Activated CD8-positive, alpha-beta memory T cell treated with anti-CD3 and anti-CD28 coated beads, Interleukin-2, amount 50 U/mL, for 24 hours (primary cell): ENCODE data around the gene TEX264.
"Not testable (repeated sequence)": the region's sequence is repeated elsewhere in the genome, so short reads cannot be mapped to it uniquely, and the experiment has no call there.

Experiments
- DNase-seq: peaks from one replicate; pipeline ENCODE4 v3.0.0-alpha.2; 2020; ENCODE audit errors: extremely low read depth

TEX264 gene

DNA sequence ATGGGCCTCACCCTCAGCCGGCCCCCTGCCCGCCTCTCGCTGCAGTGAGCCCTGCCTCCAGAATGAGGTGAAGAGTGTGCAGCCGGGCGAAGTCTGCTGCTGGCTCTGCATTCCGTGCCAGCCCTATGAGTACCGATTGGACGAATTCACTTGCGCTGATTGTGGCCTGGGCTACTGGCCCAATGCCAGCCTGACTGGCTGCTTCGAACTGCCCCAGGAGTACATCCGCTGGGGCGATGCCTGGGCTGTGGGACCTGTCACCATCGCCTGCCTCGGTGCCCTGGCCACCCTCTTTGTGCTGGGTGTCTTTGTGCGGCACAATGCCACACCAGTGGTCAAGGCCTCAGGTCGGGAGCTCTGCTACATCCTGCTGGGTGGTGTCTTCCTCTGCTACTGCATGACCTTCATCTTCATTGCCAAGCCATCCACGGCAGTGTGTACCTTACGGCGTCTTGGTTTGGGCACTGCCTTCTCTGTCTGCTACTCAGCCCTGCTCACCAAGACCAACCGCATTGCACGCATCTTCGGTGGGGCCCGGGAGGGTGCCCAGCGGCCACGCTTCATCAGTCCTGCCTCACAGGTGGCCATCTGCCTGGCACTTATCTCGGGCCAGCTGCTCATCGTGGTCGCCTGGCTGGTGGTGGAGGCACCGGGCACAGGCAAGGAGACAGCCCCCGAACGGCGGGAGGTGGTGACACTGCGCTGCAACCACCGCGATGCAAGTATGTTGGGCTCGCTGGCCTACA, 44.4 kb downstream of the TEX264 start:
- DNase-seq = no peak

DNA sequence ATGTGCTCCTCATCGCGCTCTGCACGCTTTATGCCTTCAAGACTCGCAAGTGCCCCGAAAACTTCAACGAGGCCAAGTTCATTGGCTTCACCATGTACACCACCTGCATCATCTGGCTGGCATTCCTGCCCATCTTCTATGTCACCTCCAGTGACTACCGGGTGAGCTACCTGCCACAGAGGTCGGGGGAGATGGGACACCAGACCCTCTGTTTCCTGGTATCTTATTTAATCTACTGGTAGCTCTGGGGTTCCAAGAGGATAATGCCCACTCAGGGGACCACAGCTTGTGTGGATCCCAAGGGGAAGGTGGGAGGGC, 44.9 kb downstream of the TEX264 start:
- DNase-seq = no peak

DNA sequence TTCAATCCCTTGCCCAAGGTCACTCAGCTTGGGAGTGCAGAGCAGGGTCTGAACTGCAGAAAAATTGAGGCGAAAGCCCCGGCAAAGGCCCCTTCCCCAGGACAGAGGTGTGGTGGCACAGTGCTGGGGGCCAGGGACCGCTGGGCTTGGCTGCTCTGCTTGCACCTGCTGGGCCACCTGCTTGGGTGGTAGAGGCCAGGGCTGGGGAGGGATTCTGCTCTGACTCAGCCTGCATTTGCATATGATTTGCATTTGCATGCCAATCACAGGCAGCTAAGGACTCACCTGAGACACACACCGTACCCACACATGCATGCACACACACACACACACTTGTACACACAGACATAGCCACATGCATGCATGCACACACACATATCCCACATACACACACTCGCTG, 45.8 kb downstream of the TEX264 start:
- no peak for DNase-seq

DNA sequence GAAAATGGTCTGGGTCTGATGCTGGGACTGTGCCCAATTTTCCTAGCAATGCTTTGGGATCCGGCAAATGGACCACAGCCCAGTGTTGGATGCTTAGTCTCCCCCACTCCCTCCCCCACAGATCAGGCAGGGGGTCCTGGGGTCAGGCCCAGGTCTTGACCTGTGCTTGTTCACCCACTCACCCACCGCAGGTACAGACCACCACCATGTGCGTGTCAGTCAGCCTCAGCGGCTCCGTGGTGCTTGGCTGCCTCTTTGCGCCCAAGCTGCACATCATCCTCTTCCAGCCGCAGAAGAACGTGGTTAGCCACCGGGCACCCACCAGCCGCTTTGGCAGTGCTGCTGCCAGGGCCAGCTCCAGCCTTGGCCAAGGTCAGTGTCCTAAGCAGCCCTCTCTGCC, 46.4 kb downstream of the TEX264 start:
- no peak for DNase-seq

DNA sequence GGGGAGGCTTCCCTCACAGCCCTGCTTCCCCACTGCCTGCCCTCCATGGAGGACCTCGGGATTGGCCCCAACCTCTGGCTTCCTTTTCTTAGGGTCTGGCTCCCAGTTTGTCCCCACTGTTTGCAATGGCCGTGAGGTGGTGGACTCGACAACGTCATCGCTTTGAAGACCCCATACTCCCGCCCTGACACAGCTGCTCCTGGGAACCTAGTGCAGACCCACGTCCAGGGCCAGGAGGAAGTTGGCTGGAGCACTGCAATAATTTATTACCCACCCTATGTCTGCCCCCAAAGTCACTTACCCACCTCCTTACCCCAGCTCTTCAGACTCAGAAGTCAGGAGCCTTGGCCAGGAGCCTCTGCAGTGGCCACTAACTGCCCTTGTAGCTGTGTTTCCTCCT, 46.9 kb downstream of the TEX264 start:
- no peak for DNase-seq

DNA sequence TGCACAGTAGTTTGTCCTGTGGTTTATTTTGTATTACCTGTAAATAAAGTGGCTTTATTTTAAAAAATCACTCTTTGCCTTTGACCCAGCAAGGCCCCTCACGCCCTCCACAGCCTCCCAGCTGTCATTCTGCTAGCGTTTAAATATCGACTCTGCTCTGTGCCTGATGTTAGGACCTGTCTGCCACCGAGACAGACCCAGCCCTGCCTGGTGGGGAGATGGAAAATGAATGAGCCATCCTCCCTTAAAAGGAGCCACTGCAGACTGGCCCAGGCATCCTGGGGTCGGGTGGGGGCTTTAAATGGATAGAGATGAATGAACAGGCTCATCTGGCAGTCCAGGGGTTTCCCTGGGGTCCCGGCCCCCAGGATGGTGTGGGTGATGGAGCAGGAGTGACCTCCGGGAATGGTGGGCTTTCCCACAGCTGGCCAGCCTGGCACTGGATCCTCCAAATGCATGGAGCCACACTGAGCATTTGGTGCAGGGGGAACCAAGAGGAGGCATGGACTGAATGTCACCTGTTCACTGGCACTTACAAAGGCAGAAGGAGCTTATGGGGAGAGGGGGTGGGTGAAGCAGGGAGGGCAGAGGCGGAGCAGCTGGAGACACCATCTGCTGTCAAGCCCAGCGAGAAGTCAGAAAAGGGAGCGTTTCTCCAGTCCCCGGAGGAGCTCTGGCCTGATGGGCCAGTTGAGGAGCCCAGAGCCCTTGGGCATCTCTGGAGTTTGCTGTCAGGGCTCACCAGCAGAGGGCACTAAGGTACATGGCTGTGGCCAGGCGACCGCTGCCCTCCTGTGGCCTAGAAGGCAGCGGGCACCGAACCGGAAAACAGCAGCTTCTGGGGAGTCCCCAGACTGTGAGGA, 47.7 kb downstream of the TEX264 start:
- DNase-seq = peak; percentile 15

DNA sequence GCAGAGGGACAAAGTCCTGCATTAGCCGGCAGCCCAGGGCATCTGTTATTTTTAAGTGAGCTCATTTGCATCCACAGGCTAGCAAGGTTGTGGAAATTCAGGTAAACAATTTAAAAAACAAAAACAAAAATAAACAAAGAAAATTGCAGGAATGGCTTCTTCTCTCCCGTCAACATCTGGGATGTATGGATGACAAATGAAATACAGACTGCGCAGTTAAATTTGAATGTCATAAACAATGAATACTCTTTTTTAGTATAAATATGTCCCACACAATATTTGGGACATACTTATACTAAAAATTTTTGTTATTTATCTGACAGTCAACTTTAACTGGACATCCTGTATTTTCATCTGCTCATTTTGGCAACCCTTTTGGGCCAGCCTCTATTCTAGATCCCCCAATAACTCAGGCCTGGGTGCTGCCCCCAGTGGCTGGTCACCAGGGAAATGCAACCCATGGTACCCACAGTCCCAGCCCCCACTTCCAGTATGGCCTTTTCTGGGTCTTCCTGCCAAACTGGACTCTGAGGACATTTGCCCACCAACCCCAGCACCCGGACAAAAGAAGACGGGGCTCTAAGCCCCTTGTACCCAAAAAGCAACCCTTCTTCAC, 48.5 kb downstream of the TEX264 start:
- no peak for DNase-seq

DNA sequence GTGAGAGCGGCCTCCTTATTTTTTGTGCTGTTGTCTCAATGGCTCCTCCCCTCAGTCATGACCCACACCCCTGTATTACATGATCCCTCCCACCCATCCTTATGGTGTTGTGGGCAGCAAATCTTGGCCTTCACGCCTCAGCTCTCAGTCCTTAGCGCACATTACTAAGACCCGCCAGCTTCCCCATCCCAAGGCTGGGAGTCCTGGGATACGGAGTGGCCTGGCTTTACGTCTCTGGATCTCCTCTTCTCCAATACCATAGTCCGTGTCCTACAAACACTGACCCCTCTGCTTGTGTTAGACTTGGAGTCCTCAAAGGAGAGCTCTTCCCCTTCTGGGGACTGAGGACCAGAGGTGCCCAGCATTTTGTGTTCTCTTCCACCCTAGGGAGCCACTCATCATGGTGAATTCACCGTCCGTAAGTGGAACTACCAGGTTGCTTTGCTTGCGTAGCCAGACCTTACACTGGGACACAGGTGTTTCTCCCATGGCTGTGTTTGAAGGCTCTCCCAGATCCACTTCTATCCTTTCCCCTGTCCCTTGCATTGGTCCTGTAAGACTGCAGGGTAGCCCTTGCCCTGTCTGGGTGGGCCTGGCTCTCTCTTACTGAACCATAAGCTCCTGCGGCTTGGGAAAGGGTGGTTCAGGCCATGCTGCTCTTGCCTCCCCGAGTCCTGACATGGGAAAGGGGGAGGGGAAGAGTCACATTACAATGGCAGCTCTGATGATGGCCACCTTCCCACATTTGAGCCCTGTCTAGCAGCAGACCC, 49.4 kb downstream of the TEX264 start:
- DNase-seq = no peak

DNA sequence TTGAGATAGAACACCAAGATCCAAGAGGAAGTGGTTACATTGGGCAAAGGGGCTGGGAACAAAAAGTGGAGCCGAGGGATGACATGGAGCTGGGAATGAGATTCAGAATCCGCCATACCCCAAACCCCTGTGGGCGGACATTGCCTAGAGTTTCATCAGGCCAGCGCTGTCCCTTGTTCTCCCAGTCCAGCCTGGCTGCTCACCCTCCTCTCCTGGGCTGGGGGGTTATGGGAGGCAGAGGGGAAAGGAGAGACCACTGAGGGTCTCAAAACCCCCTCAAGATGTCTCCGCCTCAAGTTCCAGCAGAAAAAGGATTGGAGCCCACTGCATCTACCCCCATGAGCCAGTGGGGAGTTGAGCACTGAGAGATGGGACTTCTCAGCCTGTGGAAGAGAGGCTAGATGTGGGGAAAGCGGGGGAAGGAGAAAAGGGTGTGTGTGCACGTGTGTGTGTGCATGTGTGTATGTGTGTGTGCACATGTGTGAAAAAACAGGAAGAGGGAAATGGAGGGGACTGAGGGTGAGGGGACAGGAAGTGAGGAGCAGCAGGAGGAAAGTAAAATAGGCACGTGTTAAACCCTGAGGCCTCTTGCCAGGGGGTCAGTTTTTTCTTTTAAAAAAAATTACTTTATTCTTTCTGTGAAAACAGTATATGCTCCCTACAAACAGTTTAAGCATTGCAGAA, 50.2 kb downstream of the TEX264 start:
- DNase-seq = no peak

DNA sequence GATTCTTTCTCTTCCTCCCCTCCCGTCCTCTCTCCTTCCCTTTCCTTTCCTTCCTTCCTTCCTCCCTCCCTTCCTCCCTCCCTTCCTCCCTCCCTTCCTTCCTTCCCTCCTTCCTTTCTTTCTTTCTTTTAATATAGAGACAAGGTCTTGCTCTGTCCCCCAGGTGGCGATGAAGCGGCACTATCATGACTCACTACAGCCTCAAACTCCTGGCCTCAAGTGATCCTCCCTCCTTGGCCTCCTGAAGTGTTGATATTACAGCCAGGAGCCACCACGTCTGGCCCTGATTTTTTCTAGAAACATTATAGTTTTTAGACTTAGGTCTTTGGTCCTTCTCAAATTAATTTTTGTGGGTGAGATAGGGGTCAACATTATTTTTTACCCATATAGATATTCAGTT, 51.3 kb downstream of the TEX264 start:
- DNase-seq = no peak

DNA sequence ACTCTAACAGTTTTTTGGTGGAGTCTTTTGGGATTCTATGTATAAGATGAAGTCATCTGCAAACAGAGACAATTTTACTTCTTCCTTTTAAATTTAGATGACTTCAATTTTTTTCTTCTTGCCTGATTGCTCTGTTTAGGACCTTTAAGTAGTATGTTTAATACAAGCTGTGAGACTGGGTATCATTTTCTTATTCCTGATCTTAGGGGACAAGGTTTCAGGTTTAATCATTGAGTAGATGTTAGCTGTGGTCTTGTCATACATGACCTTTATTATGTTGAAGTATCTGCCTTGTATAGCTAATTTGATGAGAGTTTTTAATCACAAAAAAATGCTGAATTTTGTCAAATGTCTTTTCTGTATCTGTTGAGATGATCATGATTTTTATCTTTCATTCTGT, 56.4 kb downstream of the TEX264 start:
- DNase-seq = no peak

DNA sequence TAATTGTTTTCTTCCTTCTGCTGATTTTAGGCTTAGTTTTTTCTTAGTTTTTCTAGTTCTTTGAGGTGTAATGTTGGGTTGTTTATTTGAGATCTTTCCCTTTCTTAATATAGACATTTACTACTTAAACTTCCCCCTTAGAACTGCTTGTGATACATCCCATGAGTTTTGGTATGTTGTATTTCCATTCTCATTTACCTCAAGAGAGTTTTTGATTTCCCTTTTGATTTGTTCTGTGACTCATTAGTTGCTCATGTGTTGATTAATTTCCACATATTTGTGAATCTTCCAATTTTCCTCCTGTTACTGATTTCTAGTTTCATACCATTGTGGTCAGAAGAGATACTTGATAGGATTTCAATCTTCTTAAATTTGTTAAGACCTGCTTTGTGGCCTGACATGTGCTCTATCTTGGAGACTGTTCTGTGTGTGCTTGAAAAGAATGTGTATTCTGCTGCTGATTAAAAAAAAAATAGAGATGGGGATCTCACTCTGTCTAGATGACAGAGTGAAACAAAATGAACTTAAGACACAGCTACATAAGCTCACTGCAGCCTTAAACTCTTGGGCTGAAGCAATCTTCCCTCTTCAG, 58.1 kb downstream of the TEX264 start:
- DNase-seq = no peak

DNA sequence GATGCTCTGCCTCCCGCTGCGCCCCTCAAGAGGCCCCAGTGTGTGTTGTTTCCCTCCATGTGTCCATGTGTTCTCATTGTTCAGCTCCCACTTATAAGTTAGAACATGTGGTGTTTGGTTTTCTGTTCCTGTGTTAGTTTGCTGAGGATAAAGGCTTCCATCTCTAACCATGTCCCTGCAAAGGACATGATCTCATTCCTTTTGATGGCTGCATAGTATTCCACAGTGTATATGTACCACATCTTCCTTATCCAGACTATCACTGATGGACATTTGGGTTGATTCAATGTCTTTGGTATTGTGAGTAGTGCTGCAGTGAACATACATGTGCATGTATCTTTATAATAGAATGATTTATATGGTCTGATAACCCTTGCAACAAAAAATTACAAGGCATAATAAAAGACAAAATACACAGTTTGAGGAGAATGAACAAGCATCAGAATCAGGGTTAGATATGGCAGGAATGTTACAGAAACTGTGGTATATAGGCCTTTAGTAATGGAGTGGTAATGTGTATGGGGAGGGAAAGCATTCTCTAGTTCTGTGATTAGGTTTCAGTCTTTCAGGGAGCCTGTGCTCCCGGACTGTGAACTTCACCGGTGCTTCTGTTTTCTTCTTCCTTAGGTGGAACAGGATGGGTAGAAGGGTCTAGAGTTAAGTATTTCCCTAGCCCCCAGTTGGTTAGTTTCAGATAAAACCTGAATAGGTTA, 63.0 kb downstream of the TEX264 start:
- DNase-seq = no peak

DNA sequence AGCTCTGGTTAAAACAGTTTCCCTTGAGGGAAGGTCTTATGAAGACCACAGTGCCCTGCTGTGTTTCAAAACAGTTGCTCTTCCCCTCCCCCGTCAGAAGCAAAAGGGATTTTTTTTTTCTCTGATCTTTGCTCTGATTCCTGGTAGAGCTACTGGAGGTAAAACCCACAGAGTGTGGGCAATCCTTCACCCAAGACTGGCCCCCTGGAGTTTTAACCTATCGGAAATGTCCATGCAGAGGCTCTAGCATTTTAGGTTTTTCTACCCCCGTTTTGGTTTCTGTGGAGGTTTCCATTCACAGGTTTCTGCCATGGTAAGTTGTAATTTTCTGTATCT, 63.5 kb downstream of the TEX264 start:
- DNase-seq = no peak

DNA sequence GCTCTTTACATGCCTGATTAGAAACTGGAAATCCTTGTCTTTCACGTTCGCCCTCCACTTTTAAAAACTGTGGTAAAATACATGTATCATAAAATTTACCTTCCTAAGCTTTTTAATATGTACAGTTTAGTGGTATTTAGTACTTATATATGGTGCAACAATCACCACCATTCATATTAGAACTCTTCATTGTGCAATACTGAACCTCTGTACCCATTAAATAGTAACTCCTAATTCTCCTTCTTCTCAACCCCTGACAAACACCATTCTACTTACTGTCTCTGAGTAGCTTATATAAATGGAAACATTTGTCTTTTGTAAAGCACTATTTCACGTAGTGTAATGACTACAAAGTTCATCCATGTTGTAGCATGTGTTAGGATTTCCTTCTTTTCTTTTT, 64.0 kb downstream of the TEX264 start:
- DNase-seq = no peak

DNA sequence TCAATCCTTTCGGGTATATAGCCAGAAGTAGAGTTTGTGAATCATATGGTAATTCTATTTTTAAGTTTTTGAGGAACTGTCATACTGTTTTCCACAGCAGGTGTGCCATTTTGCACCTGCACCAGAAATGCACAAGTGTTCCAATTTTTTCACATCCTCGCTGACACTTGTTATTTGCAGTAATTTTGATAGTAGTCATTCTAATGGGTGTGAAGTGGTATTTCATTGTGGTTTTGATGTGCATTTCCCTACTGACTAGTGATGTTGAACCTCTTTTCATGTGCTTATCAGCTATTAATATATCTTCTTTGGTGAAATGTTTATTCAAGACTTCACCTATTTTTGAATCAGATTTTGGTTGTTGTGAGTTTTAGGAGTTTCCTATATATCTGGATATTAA, 64.9 kb downstream of the TEX264 start:
- DNase-seq = no peak

DNA sequence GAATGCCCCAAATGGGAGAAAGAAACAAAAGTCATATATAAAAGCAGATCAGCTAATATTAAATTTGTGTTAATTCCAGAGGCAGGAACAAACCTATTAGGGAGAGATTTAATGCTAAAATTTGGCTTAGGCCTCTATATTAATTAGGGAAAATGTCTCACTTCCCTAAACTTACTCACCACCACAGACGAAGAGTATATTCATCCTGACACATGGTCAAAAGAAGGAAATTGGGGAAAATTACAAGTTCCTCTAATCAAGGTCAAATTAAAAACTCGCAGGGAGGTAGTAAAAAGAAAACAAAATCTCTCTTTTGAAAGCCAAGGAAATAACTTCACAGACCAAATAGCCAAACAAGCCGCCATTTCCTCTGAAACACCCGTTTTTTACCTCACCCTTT, 68.1 kb downstream of the TEX264 start:
- no peak for DNase-seq

DNA sequence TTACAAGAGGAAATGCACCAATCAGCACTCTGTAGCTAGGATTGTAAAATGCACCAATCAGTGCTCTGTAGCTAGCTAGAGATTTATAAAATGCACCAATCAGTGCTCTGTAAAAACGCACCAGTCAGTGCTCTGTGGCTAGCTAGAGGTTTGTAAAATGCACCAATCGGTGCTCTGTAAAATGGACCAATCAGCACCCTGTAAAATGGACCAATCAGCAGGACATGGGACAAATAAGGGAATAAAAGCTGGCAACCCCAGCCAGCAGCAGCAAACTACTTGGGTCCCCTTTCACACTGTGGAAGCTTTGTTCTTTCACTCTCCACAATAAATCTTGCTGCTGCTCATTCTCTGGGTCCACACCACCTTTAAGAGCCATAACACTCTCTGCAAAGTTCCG, 71.3 kb downstream of the TEX264 start:
- not testable (repeated sequence) for DNase-seq

DNA sequence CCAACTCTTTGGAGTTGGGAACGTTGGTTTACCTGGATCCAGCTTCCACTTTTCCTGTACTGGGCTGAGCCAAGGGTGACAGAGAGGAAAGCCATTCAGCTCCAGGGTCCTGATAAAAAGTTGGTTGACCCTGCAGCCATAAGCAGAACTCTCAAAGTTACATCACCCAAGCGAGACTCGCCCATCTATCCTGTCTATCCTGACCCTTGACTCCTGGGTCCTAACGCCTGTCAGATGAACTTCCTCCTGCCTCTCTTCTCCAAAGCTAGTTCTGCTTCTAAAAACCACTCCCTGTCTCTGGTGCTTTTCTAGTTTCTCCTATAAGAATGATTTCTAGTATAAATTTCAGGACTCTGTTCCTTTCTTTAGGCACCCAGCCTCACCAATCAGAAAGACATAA, 71.9 kb downstream of the TEX264 start:
- not testable (repeated sequence) for DNase-seq

DNA sequence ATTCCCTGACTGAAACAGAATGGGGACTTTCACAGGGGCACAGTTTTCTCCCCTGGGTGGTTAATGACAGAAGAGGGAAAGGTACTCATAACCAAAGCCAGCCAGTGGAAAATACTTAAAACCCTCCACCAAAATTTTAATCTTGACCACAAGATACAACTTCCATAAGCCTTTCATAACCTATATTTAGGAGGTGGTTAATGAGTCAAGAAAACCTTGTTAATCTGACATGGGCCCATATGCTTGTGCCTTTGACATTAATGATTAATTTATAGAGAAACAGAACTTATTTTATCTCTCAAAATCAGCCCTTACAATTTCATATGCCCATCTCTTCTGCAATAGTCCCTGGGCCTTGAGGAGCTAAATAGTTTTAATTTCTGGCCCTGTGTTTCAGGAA, 76.8 kb downstream of the TEX264 start:
- no peak for DNase-seq

DNA sequence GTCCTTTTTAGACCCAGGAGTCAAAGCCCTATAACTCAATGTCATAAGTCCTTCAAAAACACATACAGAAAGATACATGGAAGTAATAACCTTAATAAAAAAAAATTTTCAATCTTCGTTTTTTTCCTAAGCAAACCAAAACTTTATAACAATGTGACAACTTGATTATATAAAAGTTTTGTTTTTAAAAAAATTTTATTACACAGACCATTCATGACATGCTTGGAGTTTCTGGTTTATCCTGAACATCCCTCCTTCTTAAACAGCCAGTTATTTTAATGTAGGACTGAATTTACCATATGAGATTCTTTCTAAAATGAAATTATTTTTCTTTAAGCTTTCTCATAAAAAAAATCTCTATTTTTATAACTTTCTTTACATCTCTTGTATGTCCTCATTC, 77.3 kb downstream of the TEX264 start:
- DNase-seq = no peak
